ENCODE results near the gene MYL10. TPM values are rescaled to one million over a fixed set of nuclear protein-coding genes. Genes with fewer than 3 reads are reported as not detected.

The MYL10 gene
- not detected for total RNA-seq

DNA sequence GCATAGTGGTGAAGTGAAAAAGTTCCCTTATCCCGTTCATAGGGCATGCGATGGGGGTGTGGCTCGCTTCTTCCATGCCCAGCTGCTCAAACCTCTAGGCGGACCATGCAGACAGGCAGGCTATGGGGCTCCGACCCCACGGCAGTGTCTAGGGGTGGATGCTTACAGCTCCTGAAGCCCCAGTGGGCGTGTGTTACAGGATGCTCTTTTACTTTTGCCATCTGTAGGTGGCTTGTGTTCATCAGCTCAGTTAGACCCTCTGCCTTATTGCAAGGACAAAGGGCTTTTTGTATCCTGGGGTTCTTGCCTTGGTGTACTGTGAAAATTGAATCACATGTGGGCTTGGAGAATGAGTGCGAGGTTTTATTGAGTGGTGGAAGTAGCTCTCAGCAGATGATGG, at the start of gene MYL10:
TSS of gene MYL10 (minus strand) at position 126 of the 400 bp plus-strand sequence. CDS start 178 bp downstream, outside the sequence.
- TF ChIP-seq CTCF (IDR thresholded peaks at IDR 0.05): no peak
- Histone ChIP-seq H3K4me3 (no peak within 1 kb of the TSS), H3K36me3 (no peaks in the 10 kb centered on the region), H3K27me3 (no peaks in the 10 kb centered on the region), H3K27ac (no peak within 1 kb of the TSS), H3K4me1 (no peaks in the 10 kb centered on the region), H3K9me3 (no peaks in the 10 kb centered on the region)
- no peak for DNase-seq (ENCODE audit: low spot score)

DNA sequence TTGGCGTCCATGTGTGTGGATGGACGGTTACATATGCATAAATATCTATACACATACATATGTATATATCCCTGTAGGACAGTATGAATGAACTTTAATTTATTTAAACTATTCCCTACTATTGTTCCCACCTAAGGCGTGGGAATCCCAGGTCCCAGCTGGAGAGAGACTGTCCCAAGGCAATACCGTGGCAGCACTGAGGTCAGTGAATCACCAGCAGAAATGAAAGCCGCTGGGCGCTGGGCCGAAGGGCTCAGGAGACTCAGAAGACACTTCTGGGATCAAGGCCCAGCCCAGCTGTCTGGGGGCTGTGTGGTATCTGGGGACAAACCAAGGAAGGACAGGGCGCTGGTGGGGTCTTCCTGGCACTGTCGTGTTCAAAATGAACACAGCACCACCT, 49.6 kb upstream of the MYL10 start:
- H3K27ac ChIP-seq: no peak overlapping the region

GRCh38 chr7:101677797-101678479, 48.8 kb upstream of the MYL10 start:
- no peaks in the 10 kb centered on the region for H3K36me3 ChIP-seq
- no peak overlapping the region for H3K4me3 ChIP-seq
- no peaks in the 10 kb centered on the region for H3K9me3 ChIP-seq
- no peak overlapping the region for H3K27ac ChIP-seq
- no peak for TF ChIP-seq CTCF (IDR thresholded peaks at IDR 0.05)
- H3K27me3 ChIP-seq: no peaks in the 10 kb centered on the region
- peaks cover 0 to 11% of the 10 kb centered on the region in 2 donors for H3K4me1 ChIP-seq
- DNase-seq (ENCODE audit: low spot score): no peak

More for the DNA sequence above, 49.6 kb upstream of the MYL10 start:
- no peak overlapping the region for H3K4me3 ChIP-seq
- no peaks in the 10 kb centered on the region for H3K27me3 ChIP-seq
- no peak for TF ChIP-seq CTCF (IDR thresholded peaks at IDR 0.05)
- H3K4me1 ChIP-seq: peaks cover 0 to 11% of the 10 kb centered on the region in 2 donors
- no peak for DNase-seq (ENCODE audit: low spot score)
- no peaks in the 10 kb centered on the region for H3K36me3 ChIP-seq
- no peaks in the 10 kb centered on the region for H3K9me3 ChIP-seq

- H3K4me1 ChIP-seq: peaks cover 0 to 11% of the 10 kb centered on the region in 2 donors
- no peak for DNase-seq (ENCODE audit: low spot score)
- no peaks in the 10 kb centered on the region for H3K27me3 ChIP-seq
These were observed 48.3 kb upstream of the MYL10 start for GRCh38 chr7:101677391-101677790.

DNA sequence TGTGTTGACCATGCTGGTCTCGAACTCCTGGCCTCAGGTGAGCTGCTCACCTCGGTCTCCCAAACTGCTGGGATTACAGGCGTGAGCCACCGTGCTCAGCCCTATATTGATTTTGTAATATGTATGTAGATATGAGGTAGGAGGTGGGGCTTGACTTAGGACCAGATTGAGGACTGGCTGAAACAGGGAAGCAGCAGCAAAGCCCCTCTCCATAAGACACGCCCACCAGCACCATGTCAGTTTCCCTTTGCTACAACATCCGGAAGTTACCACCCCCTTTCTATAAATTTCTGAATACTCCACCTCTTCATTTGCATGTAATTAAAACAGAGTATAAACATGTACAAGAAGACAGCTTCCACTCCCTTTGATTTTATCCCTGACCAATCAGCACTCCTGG, 47.9 kb upstream of the MYL10 start:
- H3K4me3 ChIP-seq: no peak overlapping the region
- H3K27me3 ChIP-seq: no peaks in the 10 kb centered on the region
- DNase-seq (ENCODE audit: low spot score): no peak
- H3K4me1 ChIP-seq: peaks cover 0 to 11% of the 10 kb centered on the region in 2 donors
- TF ChIP-seq CTCF (IDR thresholded peaks at IDR 0.05): no peak
- no peaks in the 10 kb centered on the region for H3K9me3 ChIP-seq
- H3K27ac ChIP-seq: no peak overlapping the region
- H3K36me3 ChIP-seq: no peaks in the 10 kb centered on the region

More at GRCh38 chr7:101677391-101677790, 48.3 kb upstream of the MYL10 start:
- no peak for TF ChIP-seq CTCF (IDR thresholded peaks at IDR 0.05)
- H3K27ac ChIP-seq: no peak overlapping the region
- H3K9me3 ChIP-seq: no peaks in the 10 kb centered on the region
- H3K4me3 ChIP-seq: no peak overlapping the region
- H3K36me3 ChIP-seq: no peaks in the 10 kb centered on the region
